HepG2 (cell line): ENCODE measurements around the gene DLG4. TPM values are rescaled to one million over a fixed set of nuclear protein-coding genes. Genes with fewer than 3 reads are reported as not detected.

ENCODE experiments used
- ATAC-seq: fragments of 200-7000 bp; cut with Tn5 transposase; 3 replicates; pipeline ENCODE4 v1.9.1; 2020; ENCODE audit warnings: mild to moderate bottlenecking, moderate library complexity
- BruUV-seq: library from RNA; stranded (reverse); fragments of 400-500 nt; replicated peaks from 2 replicates; lab custom pipeline; 2021; lab: Mats Ljungman, UMichigan
- CTCF ChIA-PET: fragments of 300-600 bp; formaldehyde crosslinking; extraction: SDS; loops from one replicate; lab custom pipeline; 2021; ENCODE audit warnings: low total read pairs, inconsistent platforms, low intra/inter-chr PET ratio; lab: Yijun Ruan, JAX
- POLR2A ChIA-PET: fragments of 350-600 bp; sonication (Branson Sonifier 250); formaldehyde crosslinking; loops from one replicate; lab custom pipeline; 2020; ENCODE audit warnings: antibody characterized with exemption, inconsistent platforms; lab: Yijun Ruan, JAX
- DNase-seq: peaks from one replicate; pipeline ENCODE4 v3.0.0-alpha.2; 2015; ENCODE audit warnings: low spot score
- FAIRE-seq: peaks from 3 replicates; lab custom pipeline; 2011; peaks lifted over from hg19 to GRCh38; lab: Jason Lieb, UNC
- H2AFZ ChIP-seq: one replicate; pipeline ENCODE4 v1.6.1; 2011; ENCODE audit warnings: low read length, inconsistent platforms
- H3K27ac ChIP-seq: fragments of 300-600 bp; 3 replicates; pipeline ENCODE4 v1.8.0; 2011; ENCODE audit warnings: mixed run types, mild to moderate bottlenecking, mixed read lengths, low read length, inconsistent platforms; ENCODE audit not compliant: insufficient read depth; ENCODE audit errors: extremely low read length
- H3K27me3 ChIP-seq, 2 experiments: fragments of 200-600 bp in 1 of 2; 2 replicates in 1 of 2; 3 replicates in 1 of 2; pipeline versions ENCODE4 v1.6.0 to v1.8.0; 2011; ENCODE audit warnings: low read length in 2 of 2, mild to moderate bottlenecking in 2 of 2, moderate library complexity in 2 of 2, inconsistent platforms in 1 of 2; ENCODE audit not compliant: insufficient read depth in 2 of 2, control insufficient read depth in 1 of 2
- H3K36me3 ChIP-seq, 2 experiments: fragments of 200-600 bp in 1 of 2; replicated peaks in 1 of 2; 2 replicates in 1 of 2; 3 replicates in 1 of 2; pipeline versions ENCODE4 v1.5.1 to v1.8.0; 2011; ENCODE audit warnings: low read length in 2 of 2, inconsistent platforms in 1 of 2; ENCODE audit not compliant: insufficient read depth in 2 of 2, control insufficient read depth in 1 of 2
- H3K4me1 ChIP-seq: 2 replicates; pipeline ENCODE4 v1.5.1; 2012; ENCODE audit warnings: low read length, inconsistent platforms; ENCODE audit not compliant: insufficient read depth
- H3K4me2 ChIP-seq: 2 replicates; pipeline ENCODE4 v1.6.0; 2011; ENCODE audit warnings: low read depth, low read length, inconsistent platforms
- H3K4me3 ChIP-seq, 3 experiments: fragments of 200-600 bp in 1 of 3; sonication (generic), shearing (Covaris generic) in 1 of 3; replicated peaks in 1 of 3; 2 replicates each; pipeline ENCODE4 v1.5.1; 2011 to 2016; ENCODE audit warnings: low read length in 3 of 3, inconsistent platforms in 2 of 3, low read depth in 2 of 3, mild to moderate bottlenecking in 2 of 3, control low read depth in 1 of 3, mixed read lengths in 1 of 3; ENCODE audit not compliant: insufficient read depth in 1 of 3
- H3K79me2 ChIP-seq: one replicate; pipeline ENCODE4 v1.6.1; 2011; ENCODE audit warnings: low read length, inconsistent platforms; ENCODE audit not compliant: insufficient read depth
- H3K9ac ChIP-seq: 2 replicates; pipeline ENCODE4 v1.6.0; 2011; ENCODE audit warnings: mild to moderate bottlenecking, low read depth, low read length, inconsistent platforms; ENCODE audit not compliant: insufficient read depth
- H3K9me3 ChIP-seq: 2 replicates; pipeline ENCODE4 v1.5.1; 2012; ENCODE audit warnings: mild to moderate bottlenecking, low read length
- H4K20me1 ChIP-seq: 2 replicates; pipeline ENCODE4 v1.6.0; 2011; ENCODE audit warnings: inconsistent platforms, mild to moderate bottlenecking, low read length, moderate library complexity; ENCODE audit not compliant: insufficient read depth
- AGO2 ChIP-seq: fragments of 200-400 bp; formaldehyde crosslinking; optimal IDR thresholded peaks from 2 replicates; pipeline ENCODE3; 2017; ENCODE audit warnings: mild to moderate bottlenecking, low read depth, low read length, moderate library complexity
- GPBP1L1 ChIP-seq: sonication (generic); formaldehyde crosslinking; IDR thresholded peaks from 2 replicates; pipeline ENCODE4 v1.5.0; 2020; ENCODE audit warnings: mild to moderate bottlenecking, missing genetic modification reagents
- MTERF4 ChIP-seq: sonication (generic); formaldehyde crosslinking; IDR thresholded peaks from 2 replicates; pipeline ENCODE4 v1.8.0; 2023; ENCODE audit warnings: mild to moderate bottlenecking, missing genetic modification reagents
- MXI1 ChIP-seq: IDR thresholded peaks from 3 replicates; pipeline ENCODE4 v1.6.1; 2012; ENCODE audit warnings: low read depth, low read length, inconsistent platforms, borderline replicate concordance
- SMAD1 ChIP-seq: sonication (generic); formaldehyde crosslinking; IDR thresholded peaks from 2 replicates; pipeline ENCODE4 v1.4.0; 2020; ENCODE audit warnings: missing genetic modification reagents, low read depth, mild to moderate bottlenecking, borderline replicate concordance
- ZNF446 ChIP-seq: sonication (generic); formaldehyde crosslinking; IDR thresholded peaks from 2 replicates; pipeline ENCODE4 v1.5.0; 2020; ENCODE audit warnings: mild to moderate bottlenecking, missing genetic modification reagents
- ZNF609 ChIP-seq: sonication (generic); formaldehyde crosslinking; IDR thresholded peaks from 2 replicates; pipeline ENCODE4 v1.4.0; 2020; ENCODE audit warnings: mild to moderate bottlenecking, missing genetic modification reagents, borderline replicate concordance
- ZNF672 ChIP-seq: sonication (generic); formaldehyde crosslinking; IDR thresholded peaks from 2 replicates; pipeline ENCODE4 v1.8.1; 2022; ENCODE audit warnings: missing genetic modification reagents
- ZNF839 ChIP-seq: sonication (generic); formaldehyde crosslinking; IDR thresholded peaks from 2 replicates; pipeline ENCODE4 v1.4.0; 2020; ENCODE audit warnings: missing genetic modification reagents, mild to moderate bottlenecking, borderline replicate concordance
- WGBS: methylation state at CpG from one replicate; pipeline ENCODE4 v1.1.6; 2017; ENCODE audit warnings: low lambda C conversion rate; 5-methylcytosine and 5-hydroxymethylcytosine counted together
- in situ Hi-C: cut with HindIII; loops from 2 replicates; pipeline ENCODE4 v1.10.0; 2017; ENCODE audit warnings: low pct_unique_long_range_greater_than_20kb; ENCODE audit not compliant: extremely low pct_ligation_motif_present
- intact Hi-C: fragments of 100-400 bp; cut with micrococcal nuclease; formaldehyde crosslinking; loops from one replicate; pipeline ENCODE4 v1.10.0; 2022; ENCODE audit not compliant: unreplicated experiment
- polyA plus RNA-seq, 8 experiments: library from polyadenylated mRNA; depleted of rRNA in 3 of 8; stranded (reverse) in 7 of 8; unstranded in 1 of 8; fragments of >200 nt; fragmentation: Illumina TruSeq in 4 of 8; extraction: Trizol in 4 of 8; gene quantifications; 2 replicates each; pipeline versions ENCODE4 v1.2.1 to v1.2.3, GENCODE V29; 2011 to 2016; ENCODE audit warnings: low read depth in 4 of 8, missing spikeins in 1 of 8, mixed read lengths in 1 of 8; ENCODE audit not compliant: insufficient read depth in 1 of 8
- total RNA-seq, 5 experiments: library from RNA; depleted of rRNA; stranded (reverse); fragments of >200 nt; fragmentation: Illumina TruSeq; extraction: Trizol; gene quantifications; 2 replicates each; pipeline ENCODE4 v1.2.3, GENCODE V29; 2016; ENCODE audit warnings: low read depth in 1 of 5

The DLG4 gene
- total and polyA plus RNA-seq, 2 of the 13 experiments (the other 11 are each of a cell fraction or from before 2014, with no cell fraction given) = 0.71 to 4.3 TPM

- H3K27ac ChIP-seq = peak overlapping the region; percentile 3
- no TSS peak for BruUV-seq
These were observed 37.3 kb upstream of the DLG4 start for GRCh38 chr17:7256766-7257456.

GRCh38 chr17:7254511-7254910 lies 34.9 kb upstream of the DLG4 start:
- BruUV-seq = no TSS peak
- no peaks in the 10 kb centered on the region for H4K20me1 ChIP-seq
- no peak for ATAC-seq
- TF ChIP-seq MTERF4 (CRISPR knock-in tag) (no peak), ZNF446 (no peak), GPBP1L1 (CRISPR knock-in tag) (no peak), ZNF672 (no peak), MXI1 (no peak), ZNF609 (CRISPR knock-in tag) (no peak), SMAD1 (CRISPR knock-in tag) (no peak)

More at GRCh38 chr17:7256766-7257456, 37.3 kb upstream of the DLG4 start:
- whole genome bisulfite sequencing = 96% methylated on average over 8 of the region's 8 CpGs
- peak; percentile 51 for TF ChIP-seq AGO2
- TF ChIP-seq ZNF839 = no peak
- FAIRE-seq (no peak), ATAC-seq (no peak), DNase-seq (no peak)
- in situ Hi-C loops = no loop called here
- intact Hi-C loops = no loop called here
- H3K4me2 ChIP-seq = no peak overlapping the region
- H3K4me3 ChIP-seq = no peak overlapping the region
- no peak overlapping the region for H3K9ac ChIP-seq
- H3K36me3 ChIP-seq = peaks cover 8 to 13% of the 10 kb centered on the region in 2 experiments; a peak in 4 of 5 replicates
- ChIA-PET POLR2A (interaction anchor here (1.1 to 3.5 kb wide), 5 partner anchors 16 to 57 kb away, joined by 3 to 35 read pairs (median 3); partner anchors contain the start of genes DVL2, GABARAP, PHF23 and SLC2A4), CTCF (no interaction called here)
- no peak overlapping the region for H2AFZ ChIP-seq
- no peaks in the 10 kb centered on the region for H3K9me3 ChIP-seq
- H4K20me1 ChIP-seq = no peaks in the 10 kb centered on the region
- peaks cover 0 to 2% of the 10 kb centered on the region in 2 experiments; a peak in 1 of 5 replicates for H3K27me3 ChIP-seq
- peaks cover 52% of the 10 kb centered on the region for H3K4me1 ChIP-seq
- peaks cover 14% of the 10 kb centered on the region for H3K79me2 ChIP-seq

More at GRCh38 chr17:7254511-7254910, 34.9 kb upstream of the DLG4 start:
- H3K79me2 ChIP-seq = peaks cover 33% of the 10 kb centered on the region
- DNase-seq (no peak), FAIRE-seq (no peak)
- no peak overlapping the region for H3K9ac ChIP-seq
- ChIA-PET POLR2A (interaction anchor here (0.7 kb wide), 2 partner anchors 9 to 27 kb away, joined by 3 read pairs; partner anchors contain the start of gene SLC2A4), CTCF (no interaction called here)
- intact Hi-C loops (no loop called here), in situ Hi-C loops (no loop called here)
- no peak overlapping the region for H2AFZ ChIP-seq
- no peaks in the 10 kb centered on the region for H3K9me3 ChIP-seq
- 97% methylated on average over 4 of the region's 4 CpGs for WGBS
- H3K4me3 ChIP-seq = no peak overlapping the region
- peaks cover 51% of the 10 kb centered on the region for H3K4me1 ChIP-seq
- no peak overlapping the region for H3K27ac ChIP-seq
- H3K36me3 ChIP-seq = peaks cover 8 to 13% of the 10 kb centered on the region in 2 experiments; a peak in 4 of 5 replicates
- no peak overlapping the region for H3K4me2 ChIP-seq
- H3K27me3 ChIP-seq = peaks cover 0 to 2% of the 10 kb centered on the region in 2 experiments; a peak in 1 of 5 replicates
